Activated CD4-positive, alpha-beta T cell treated with anti-CD3 and anti-CD28 coated beads, Interleukin-2, Interleukin-6, amounts not matched to agents 100 ng/mL and 50 ng/mL, durations not matched to agents 16 hours and 8 hours (primary cell): Measurements from ENCODE around the gene PDLIM7.

Source experiments
- DNase-seq: peaks from one replicate; pipeline ENCODE4 v3.0.0-alpha.2; 2020

PDLIM7 gene

DNA sequence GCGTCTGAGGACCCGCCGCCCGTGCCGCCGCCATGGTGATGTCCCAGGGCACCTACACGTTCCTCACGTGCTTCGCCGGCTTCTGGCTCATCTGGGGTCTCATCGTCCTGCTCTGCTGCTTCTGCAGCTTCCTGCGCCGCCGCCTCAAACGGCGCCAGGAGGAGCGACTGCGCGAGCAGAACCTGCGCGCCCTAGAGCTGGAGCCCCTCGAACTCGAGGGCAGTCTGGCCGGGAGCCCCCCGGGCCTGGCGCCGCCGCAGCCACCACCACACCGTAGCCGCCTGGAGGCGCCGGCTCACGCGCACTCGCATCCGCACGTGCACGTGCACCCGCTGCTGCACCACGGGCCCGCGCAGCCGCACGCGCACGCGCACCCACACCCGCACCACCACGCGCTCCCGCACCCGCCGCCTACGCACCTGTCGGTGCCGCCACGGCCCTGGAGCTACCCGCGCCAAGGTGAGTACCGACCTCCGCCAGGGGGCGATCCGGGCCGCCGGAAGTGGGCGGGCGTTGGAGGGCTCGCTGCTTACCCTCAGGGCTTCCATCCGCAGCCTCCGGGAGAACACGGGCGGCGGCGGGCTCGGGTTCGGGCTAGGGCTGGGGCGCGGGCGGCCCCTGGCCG lies 42.3 kb downstream of the PDLIM7 start:
- DNase-seq, result peak; percentile 94

- DNase-seq, result peak; percentile 95
Observed at GRCh38 chr5:177454397-177455035, 42.9 kb downstream of the PDLIM7 start.

DNA sequence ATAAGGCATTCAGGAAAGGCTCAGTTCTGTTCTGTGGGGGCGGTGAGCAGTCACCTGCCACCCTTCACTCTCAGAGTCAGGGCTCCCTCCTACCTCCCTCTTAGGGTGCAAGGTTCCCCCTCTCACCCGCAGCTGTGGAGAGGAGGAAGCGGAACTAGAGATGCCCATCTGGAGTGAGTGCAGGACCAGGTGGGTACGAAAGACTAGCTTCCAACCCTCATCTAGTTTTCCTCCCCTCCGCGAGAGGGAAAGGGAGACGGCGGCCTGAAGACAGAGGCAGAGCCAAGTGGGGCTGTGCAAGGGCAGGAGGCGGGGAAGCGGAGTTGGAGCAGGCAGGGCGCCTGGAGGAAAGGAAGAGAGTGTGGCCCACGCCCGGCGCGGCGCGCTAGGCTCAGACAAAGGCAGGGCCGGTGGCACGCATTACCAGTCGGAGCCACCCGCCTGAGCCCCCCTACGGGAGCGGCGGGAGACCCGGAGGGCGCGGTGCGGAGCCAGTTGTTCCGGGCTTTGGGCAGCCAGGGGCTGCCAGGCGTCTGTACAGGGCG lies 43.5 kb downstream of the PDLIM7 start:
- DNase-seq, result no peak

DNA sequence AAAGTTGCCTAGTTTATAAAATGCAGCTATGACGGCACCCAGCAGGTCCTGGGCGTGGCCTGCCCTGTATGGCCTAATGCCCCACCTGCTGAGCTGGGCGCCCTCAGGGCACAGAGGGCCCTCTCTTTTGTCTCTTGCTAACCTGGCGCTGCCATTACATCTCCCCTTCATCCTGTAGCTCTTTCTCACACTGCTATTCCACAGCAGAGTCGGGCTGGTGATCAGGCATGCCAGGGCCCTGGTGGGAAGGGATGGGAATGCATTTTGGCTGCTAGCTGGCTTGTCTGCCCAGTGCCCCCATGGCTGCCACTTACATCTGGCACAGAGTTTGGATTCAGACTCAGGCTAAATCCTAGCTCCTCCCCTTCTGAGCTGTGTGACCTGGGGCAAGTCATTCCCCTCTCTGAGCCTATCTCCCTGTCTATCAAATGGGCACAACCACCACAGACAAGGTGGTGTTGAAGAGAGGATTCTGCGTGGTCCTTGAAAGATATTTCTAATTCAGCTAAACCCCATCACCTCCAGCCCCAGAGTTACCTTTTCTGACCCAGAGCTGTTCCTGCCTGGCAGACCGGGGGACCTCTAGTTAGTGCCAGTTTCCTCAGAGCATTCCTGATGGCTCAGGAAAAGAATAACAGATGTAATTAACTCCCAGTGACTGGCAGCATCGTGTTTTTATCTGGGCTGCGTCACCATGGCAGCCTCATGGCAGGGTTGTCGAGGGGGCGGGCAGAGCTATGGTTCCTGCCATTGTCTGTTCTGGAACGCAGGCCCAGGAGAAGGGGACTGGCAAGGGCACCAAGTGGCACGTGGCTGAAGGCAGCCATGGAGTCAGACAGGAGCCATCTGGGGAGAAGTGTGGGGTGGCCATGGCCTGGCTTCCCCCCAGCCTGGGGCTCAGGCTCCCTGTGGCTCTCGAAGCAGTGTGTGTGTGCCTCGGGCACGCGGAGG lies 44.4 kb downstream of the PDLIM7 start:
- DNase-seq, result no peak

DNA sequence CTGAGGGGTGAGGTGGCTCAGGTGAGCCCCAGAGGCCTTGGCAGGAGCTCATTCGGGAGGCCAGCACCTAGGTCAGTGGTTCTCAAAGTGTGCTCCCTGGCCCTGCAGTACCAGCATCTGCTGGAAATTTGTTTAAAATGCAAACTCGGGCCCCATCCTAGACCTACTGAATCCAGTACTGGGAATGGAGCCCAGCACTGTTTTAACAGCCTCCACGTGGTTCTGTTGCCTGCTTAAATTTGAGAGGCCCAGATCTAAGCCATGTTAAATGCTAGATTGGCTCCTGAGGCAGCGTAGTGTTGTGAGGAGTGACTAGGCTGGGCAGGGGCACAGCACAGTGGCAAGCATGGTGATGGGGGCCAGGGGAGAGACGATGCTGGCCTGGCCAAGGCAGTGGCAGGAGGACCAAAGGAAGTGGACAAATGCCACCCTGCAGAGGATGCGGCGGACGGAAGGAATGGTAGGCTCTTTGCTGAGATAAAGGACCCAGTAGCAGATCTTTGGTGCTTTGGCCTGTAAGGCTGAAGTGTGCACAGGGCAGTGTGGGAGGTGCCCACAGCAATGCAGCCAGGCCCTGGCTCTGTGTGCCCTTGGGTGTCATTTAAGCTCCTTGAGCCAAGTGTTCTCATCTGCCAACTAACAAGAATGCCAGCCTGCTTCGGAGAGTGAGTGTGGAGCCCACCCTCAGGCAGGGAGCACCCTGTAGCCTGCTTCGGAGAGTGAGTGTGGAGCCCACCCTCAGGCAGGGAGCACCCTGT lies 46.6 kb downstream of the PDLIM7 start:
- no peak for DNase-seq

GRCh38 chr5:177449140-177450061 lies 48.0 kb downstream of the PDLIM7 start:
- DNase-seq, result no peak

DNA sequence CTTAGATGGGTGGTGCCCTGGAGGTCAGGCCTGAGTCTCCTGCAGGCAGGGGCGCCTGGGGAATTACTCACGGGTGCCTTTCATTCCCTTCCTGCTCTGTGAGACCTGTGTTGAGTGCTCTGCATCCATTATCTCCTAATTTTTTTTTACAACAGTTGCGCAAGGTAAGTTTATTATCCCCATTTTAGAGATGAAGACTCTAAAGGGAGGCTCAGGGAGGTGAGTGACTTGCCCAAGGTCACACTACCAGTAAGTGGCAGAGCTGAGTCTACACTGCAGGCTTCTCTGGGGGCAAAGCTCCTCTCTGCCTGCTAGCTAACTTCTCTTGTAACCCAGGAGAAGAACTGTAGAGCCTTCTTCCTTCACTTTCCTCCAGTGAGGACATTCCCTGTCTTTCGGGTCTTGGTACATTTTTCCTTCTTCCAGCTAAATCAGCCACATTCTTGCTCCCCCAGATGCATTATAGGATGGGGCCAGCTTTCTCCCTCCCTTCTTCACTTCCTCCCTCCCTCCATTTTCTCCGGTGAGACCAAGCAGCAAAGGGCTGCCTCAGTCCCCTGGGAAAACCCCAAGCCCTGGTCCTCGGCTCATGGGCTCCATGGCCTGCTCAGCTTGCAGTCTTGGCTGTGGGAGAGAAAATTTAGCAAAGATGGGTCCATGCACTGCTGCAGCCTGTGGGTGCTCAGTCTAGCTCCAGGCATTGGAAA lies 49.0 kb downstream of the PDLIM7 start:
- no peak for DNase-seq

DNA sequence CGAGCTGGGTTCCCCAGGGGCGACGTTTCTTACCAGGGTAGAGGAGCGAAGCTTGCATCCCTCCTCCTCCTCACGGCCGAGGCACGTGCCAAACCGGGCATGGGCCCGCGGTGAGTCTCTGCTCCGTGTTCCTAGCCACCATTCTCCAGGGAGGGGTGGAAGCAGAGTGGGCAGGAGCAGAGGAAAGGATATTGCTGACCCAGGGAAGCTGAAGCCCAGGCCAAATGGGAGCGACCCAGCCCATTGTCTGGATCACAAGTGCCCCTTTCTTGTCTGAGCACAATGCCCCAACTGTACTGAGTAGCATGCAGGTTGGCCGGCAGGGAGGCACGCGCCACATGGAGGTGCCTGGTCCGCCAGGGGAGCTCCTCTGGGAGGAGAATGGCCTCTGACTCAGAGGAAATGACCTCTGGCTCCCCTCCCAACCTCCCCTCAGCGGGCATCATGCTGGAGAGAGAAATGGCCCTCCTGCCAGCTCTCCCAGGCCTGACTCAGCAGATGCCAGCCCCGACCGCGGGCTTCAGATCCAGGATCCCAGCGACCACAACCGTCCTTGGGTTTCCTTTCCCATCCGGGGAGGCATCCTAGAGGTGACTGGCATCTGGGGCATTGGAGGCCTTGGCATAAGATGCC lies 49.7 kb downstream of the PDLIM7 start:
- DNase-seq, result peak; percentile 38

- peak; percentile 78 for DNase-seq
Observed at GRCh38 chr5:177447066-177447610, 50.3 kb downstream of the PDLIM7 start.

DNA sequence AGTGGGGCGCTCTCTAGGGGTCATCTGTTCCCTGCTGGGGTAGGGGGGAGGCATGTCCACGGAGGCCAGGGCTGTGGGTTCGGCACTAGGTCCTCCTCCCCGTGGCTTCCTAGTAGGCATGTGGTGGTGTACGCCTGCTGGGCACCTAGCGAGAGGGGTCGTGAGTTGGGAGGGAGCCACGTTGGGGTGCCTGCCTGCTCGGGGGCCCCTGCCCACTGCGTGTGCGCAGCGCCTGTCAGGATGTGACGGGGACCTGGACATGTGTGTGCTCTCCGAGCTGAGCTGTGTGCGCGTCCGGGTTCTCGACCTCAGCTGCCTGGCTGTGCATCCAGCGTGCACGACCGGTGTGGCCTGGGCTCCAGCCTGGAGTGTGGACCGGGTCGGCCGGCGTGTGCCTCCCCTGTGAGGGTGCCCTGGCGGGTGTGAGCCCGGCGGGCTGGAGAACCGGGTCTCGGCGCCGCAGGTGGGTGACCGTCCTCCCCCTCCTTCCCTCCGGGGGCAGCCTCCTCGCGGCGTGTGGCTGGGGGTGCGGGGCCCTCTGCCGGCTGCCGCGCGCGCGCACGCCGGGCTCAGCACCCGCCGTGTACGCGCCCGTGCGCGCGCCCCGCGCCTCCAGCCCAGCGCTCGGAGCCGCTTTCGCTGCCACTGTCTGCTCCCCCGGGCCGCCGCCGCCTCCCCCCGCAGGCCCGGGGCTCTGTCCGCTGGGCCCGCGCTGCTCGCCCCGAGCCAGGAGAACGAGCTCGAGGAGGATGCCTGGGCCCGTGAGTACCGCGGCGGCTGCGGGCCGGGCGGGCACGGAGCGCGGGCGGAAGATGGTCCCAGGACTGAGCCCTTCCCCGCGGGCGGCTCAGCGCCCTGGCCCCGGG lies 51.0 kb downstream of the PDLIM7 start, which contains the start of gene PRR7:
PRR7 (plus strand) TSS at position 615 of the 866 bp plus-strand sequence. CDS start 8,254 bp downstream, outside the sequence.
- DNase-seq, result peak; percentile 77

- DNase-seq, result no peak
Observed at GRCh38 chr5:177445917-177446199, 51.5 kb downstream of the PDLIM7 start.

DNA sequence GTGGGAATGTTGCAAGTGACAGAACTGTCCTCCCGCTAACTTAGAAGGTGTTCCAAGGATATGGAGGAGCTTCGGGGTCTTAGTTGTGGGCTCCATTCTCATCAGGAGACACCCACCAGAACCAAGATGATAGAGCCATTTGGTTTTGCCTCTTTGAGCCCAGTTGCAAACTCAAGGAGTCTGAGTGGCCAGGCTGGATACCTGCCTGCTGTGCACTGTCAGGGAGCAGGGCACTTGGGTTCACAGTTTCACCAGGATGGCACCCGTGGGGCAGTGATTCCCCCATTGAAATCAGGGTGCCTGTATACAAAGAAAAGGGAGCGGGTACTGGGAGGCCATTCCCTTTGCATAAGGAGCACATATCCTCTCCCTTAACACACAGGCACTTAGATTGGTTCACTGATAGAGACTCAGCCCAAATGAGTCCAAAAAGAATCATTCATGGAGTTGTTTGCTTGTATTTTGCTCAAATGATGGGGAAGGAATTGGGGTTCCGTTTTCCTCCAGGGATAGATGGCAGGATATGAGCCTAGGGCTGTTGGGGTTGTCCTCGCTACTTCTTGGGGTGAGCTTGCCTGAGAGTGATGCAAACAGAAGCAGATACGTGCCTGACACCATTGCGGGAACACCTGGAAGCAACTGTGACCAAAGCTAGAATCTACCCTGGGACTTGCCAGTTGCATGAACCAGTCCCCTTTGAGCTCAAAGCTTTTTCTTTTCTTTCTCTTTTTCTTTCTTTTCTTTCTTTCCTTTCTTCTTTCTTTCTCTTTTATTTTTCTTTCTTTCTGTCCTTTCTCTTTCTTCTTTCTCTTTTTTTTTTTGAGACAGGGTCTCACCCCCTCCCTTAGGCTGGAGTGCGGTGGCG lies 52.1 kb downstream of the PDLIM7 start:
- peak; percentile 43 for DNase-seq

DNA sequence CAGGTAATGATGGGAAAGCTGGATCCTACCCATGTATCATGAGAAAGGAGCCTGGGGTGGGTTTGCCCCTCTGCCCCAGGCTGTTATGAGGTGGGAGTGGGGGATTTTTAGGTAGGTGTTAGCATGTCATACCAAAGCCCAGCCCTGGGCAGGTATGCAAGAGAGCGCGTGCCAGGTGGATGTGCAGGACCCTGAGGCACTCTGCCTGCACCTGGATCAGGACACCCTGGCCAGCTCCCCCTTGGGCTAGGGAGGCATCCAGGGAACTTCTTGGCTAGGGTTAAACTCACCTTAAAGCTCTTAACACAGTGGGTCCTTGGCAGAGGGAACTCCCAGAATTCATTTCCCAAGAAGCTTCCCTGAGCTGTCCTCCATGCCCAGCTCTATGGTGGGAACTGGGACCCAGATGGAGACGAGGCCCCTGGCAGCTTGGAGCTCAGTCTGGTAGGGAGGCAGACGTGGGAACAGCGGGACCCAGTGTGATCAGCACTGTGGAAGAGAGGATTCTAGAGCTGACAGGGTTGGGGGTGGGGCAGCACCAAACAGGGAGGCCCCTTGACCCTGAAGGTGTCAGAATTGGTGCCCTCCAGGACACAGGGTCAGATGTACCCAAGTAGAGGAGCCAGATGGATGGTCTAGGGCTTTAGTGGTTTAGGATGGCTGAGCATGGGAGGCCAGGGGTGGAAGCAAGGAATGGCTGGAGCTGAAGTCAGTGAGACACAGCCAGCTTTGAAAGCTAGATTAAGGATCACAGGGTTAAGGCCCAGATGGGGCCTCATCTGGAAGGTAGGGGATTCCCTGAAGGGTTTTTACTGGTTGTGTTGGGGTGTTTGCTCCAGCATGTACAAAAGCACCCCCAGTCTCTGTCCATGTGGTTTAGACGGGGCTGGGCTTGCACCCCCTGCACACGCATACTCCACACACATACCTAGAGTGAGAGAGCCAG lies 53.0 kb downstream of the PDLIM7 start:
- DNase-seq, result no peak

DNA sequence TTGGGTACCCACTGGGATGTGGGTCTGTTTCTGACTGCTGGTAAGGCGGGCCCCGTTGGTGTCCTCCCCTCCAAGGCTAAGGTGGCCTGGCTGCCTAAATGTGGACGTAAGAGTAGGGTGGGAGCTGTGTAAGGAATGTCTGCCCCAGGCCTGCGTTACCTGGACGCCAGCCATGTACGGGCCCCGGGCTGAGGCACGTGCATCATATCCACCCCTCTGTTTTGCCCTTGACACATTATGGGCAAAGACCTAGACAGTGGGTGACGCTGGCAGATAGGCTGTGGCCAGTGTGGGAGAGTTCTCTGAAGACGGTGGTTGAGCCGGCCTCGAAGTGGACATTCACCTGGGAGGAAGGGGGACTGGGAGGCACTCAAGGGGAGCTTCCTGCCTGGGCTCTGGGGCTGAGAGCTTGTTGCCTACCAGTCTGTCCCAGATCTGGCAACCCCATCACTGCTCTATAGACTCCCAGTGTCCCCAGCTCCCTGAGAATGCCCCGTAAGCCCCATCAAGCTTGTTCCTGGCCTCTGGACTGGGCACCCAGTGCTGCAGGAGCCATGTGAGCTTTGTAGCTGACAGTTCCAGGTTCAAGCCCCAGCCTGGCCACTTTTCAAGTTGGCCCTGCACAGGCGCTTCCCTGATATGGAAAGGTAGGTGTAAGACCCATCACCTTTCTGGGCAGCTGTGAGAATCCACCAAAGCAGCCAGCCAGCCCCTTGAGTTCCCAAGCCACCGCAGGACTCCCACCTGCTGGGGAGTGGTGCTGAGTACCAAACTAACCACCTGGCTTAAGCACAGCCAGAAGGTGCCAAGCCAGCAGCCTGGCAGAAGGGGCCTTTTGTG lies 54.0 kb downstream of the PDLIM7 start:
- DNase-seq, result no peak

- DNase-seq, result no peak
Observed at GRCh38 chr5:177442066-177442826, 55.2 kb downstream of the PDLIM7 start.
